ENCODE measurements around the gene INPP5A.
"Not testable (repeated sequence)": the region's sequence is repeated elsewhere in the genome, so short reads cannot be mapped to it uniquely, and the experiment has no call there.

The INPP5A gene

GRCh38 chr10:132810807-132811700 is 273.5 kb downstream of the INPP5A start:
- no peak for DNase-seq

- DNase-seq: no peak
Observed at GRCh38 chr10:132811891-132812481, 274.4 kb downstream of the INPP5A start.

- no peak for DNase-seq
Observed at GRCh38 chr10:132812520-132812919, 274.9 kb downstream of the INPP5A start.

- no peak for DNase-seq
Observed at GRCh38 chr10:132813001-132813401, 275.4 kb downstream of the INPP5A start.

GRCh38 chr10:132813560-132814468 is 276.2 kb downstream of the INPP5A start:
- no peak for DNase-seq

GRCh38 chr10:132814469-132814856 is 276.9 kb downstream of the INPP5A start:
- DNase-seq: no peak

GRCh38 chr10:132815168-132815857 is 277.7 kb downstream of the INPP5A start:
- no peak for DNase-seq

GRCh38 chr10:132816718-132817117 is 279.1 kb downstream of the INPP5A start:
- DNase-seq: no peak

- DNase-seq: no peak
Observed at GRCh38 chr10:132817701-132818211, 280.2 kb downstream of the INPP5A start.

GRCh38 chr10:132820056-132820455 is 282.5 kb downstream of the INPP5A start:
- no peak for DNase-seq

- not testable (repeated sequence) for DNase-seq
Observed at GRCh38 chr10:132825783-132826523, 288.4 kb downstream of the INPP5A start.

GRCh38 chr10:132826524-132827422 is 289.2 kb downstream of the INPP5A start:
- no peak for DNase-seq

- DNase-seq: no peak
Observed at GRCh38 chr10:132827423-132827789, 289.8 kb downstream of the INPP5A start.

- no peak for DNase-seq
Observed at GRCh38 chr10:132827861-132828539, 290.4 kb downstream of the INPP5A start.

GRCh38 chr10:132828681-132829080 is 291.1 kb downstream of the INPP5A start:
- no peak for DNase-seq

GRCh38 chr10:132829403-132829802 is 291.8 kb downstream of the INPP5A start:
- no peak for DNase-seq

- DNase-seq: no peak
Observed at GRCh38 chr10:132832186-132832969, 294.8 kb downstream of the INPP5A start.

All from activated effector memory CD4-positive, alpha-beta T cell treated with Interleukin-2 at 50 U/mL for 16 hours (primary cell).